Stimulated activated effector memory CD8-positive, alpha-beta T cell treated with anti-CD3 and anti-CD28 coated beads, Interleukin-12 subunit alpha, Interleukin-12 subunit beta, amount 100 ng/mL, for 72 hours (primary cell): ENCODE results near the gene APOL6.
"Not testable (repeated sequence)": the region's sequence is repeated elsewhere in the genome, so short reads cannot be mapped to it uniquely, and the experiment has no call there.

Experiments
- ATAC-seq: fragments of 150-1000 bp; cut with Tn5 transposase; 2 replicates; pipeline ENCODE4 v1.10.0; 2021
- DNase-seq, 2 donors: peaks; one replicate each; pipeline ENCODE4 v3.0.0; 2021 to 2022; ENCODE audit warnings: low spot score in 2 of 2
- H3K27ac Mint-ChIP-seq: one replicate; pipeline ENCODE4 v1.8.0; 2022; ENCODE audit warnings: mild to moderate bottlenecking, mixed read lengths
- H3K36me3 Mint-ChIP-seq: one replicate; pipeline ENCODE4 v1.8.0; 2022; ENCODE audit warnings: mild to moderate bottlenecking, mixed read lengths
- H3K4me1 Mint-ChIP-seq: one replicate; pipeline ENCODE4 v1.8.0; 2022; ENCODE audit warnings: mixed read lengths
- H3K4me3 Mint-ChIP-seq: one replicate; pipeline ENCODE4 v1.8.0; 2022; ENCODE audit warnings: mild to moderate bottlenecking, mixed read lengths
- H3K9me3 Mint-ChIP-seq: one replicate; pipeline ENCODE4 v1.8.0; 2022; ENCODE audit warnings: mixed read lengths

APOL6 gene

GRCh38 chr22:35697142-35697541 is 48.9 kb downstream of the APOL6 start:
- Mint-ChIP-seq H3K9me3 (no peaks in the 10 kb centered on the region), H3K36me3 (no peaks in the 10 kb centered on the region), H3K27ac (no peak overlapping the region), H3K4me3 (no peak overlapping the region), H3K4me1 (no peaks in the 10 kb centered on the region)
- DNase-seq: peak in 1 of 2 donors; percentile 76
- peak; percentile 63 for ATAC-seq

GRCh38 chr22:35699852-35700251 is 51.6 kb downstream of the APOL6 start:
- not testable (repeated sequence) for DNase-seq, H3K9me3 Mint-ChIP-seq, H3K36me3 Mint-ChIP-seq, H3K4me1 Mint-ChIP-seq, H3K4me3 Mint-ChIP-seq, H3K27ac Mint-ChIP-seq
- ATAC-seq: peak; percentile 34

GRCh38 chr22:35703861-35704584 is 55.8 kb downstream of the APOL6 start:
- Mint-ChIP-seq H3K9me3 (no peaks in the 10 kb centered on the region), H3K4me1 (no peaks in the 10 kb centered on the region), H3K27ac (no peak overlapping the region), H3K4me3 (no peak overlapping the region), H3K36me3 (no peaks in the 10 kb centered on the region)
- DNase-seq: no peak
- ATAC-seq: no peak

- H3K27ac Mint-ChIP-seq: no peak overlapping the region
- no peaks in the 10 kb centered on the region for H3K4me1 Mint-ChIP-seq
- H3K36me3 Mint-ChIP-seq: no peaks in the 10 kb centered on the region
- no peak for ATAC-seq
- H3K4me3 Mint-ChIP-seq: no peak overlapping the region
- no peaks in the 10 kb centered on the region for H3K9me3 Mint-ChIP-seq
- DNase-seq: no peak
Observed at GRCh38 chr22:35705141-35705540, 56.9 kb downstream of the APOL6 start.

- Mint-ChIP-seq H3K36me3 (no peaks in the 10 kb centered on the region), H3K9me3 (peaks cover 5% of the 10 kb centered on the region), H3K4me1 (no peaks in the 10 kb centered on the region), H3K4me3 (no peak overlapping the region), H3K27ac (no peak overlapping the region)
- DNase-seq: no peak
- ATAC-seq: no peak
Observed at GRCh38 chr22:35708453-35708852, 60.2 kb downstream of the APOL6 start.

GRCh38 chr22:35708917-35709316 is 60.7 kb downstream of the APOL6 start:
- no peak for DNase-seq
- ATAC-seq: no peak
- peaks cover 5% of the 10 kb centered on the region for H3K9me3 Mint-ChIP-seq
- no peak overlapping the region for H3K4me3 Mint-ChIP-seq
- no peaks in the 10 kb centered on the region for H3K4me1 Mint-ChIP-seq
- H3K36me3 Mint-ChIP-seq: no peaks in the 10 kb centered on the region
- H3K27ac Mint-ChIP-seq: no peak overlapping the region

GRCh38 chr22:35711336-35711735 is 63.1 kb downstream of the APOL6 start:
- DNase-seq (no peak), ATAC-seq (no peak)
- Mint-ChIP-seq H3K4me1 (no peaks in the 10 kb centered on the region), H3K9me3 (peaks cover 5% of the 10 kb centered on the region), H3K27ac (no peak overlapping the region), H3K36me3 (no peaks in the 10 kb centered on the region), H3K4me3 (no peak overlapping the region)

- Mint-ChIP-seq H3K36me3 (no peaks in the 10 kb centered on the region), H3K4me3 (no peak overlapping the region), H3K4me1 (no peaks in the 10 kb centered on the region), H3K27ac (no peak overlapping the region), H3K9me3 (peaks cover 5% of the 10 kb centered on the region)
- DNase-seq (no peak), ATAC-seq (no peak)
Observed at GRCh38 chr22:35712672-35713071, 64.4 kb downstream of the APOL6 start.

GRCh38 chr22:35717572-35717971 is 69.3 kb downstream of the APOL6 start, which contains the start of gene APOL5:
Gene APOL5, plus strand, starts transcription at chr22:35717872. Its CDS starts 0 bp downstream, at chr22:35717872.
- no peak for ATAC-seq
- Mint-ChIP-seq H3K9me3 (peaks cover 5% of the 10 kb centered on the region), H3K4me1 (no peaks in the 10 kb centered on the region), H3K4me3 (no peak within 1 kb of the TSS), H3K36me3 (no peaks in the 10 kb centered on the region), H3K27ac (no peak within 1 kb of the TSS)
- DNase-seq: no peak
